Pancreas (tissue), 10 donors: ENCODE data around the gene RPN1. TPM values are rescaled to one million over a fixed set of nuclear protein-coding genes. Genes with fewer than 3 reads are reported as not detected.

Source experiments
- ATAC-seq, 4 donors: fragments of 200-7000 bp; cut with Tn5 transposase; one replicate each; pipeline versions ENCODE4 v1.8.0 to v1.9.1; 2020; ENCODE audit warnings: mild to moderate bottlenecking in 4 of 4, moderate library complexity in 4 of 4
- DNase-seq, 6 donors: peaks; one replicate each; pipeline ENCODE4 v3.0.0-alpha.2; 2020
- FAIRE-seq: peaks from 2 replicates; lab custom pipeline; 2012; peaks lifted over from hg19 to GRCh38; lab: Jason Lieb, UNC
- H3K27ac ChIP-seq, 4 donors: fragments of 200-600 bp; sonication (generic); 1 replicate in 3 of 4; 2 replicates in 1 of 4; pipeline versions ENCODE4 v1.5.0 to v1.8.0; 2020
- H3K27me3 ChIP-seq, 4 donors: fragments of 200-600 bp; one replicate each; pipeline ENCODE4 v1.8.0; 2021
- H3K36me3 ChIP-seq, 3 donors: fragments of 200-600 bp; sonication (generic) in 1 of 3; one replicate each; pipeline versions ENCODE4 v1.5.0 to v1.8.0; 2020 to 2021
- H3K4me1 ChIP-seq, 3 donors: fragments of 200-600 bp; one replicate each; pipeline ENCODE4 v1.8.0; 2021
- H3K4me3 ChIP-seq, 4 donors: fragments of 200-600 bp; sonication (generic) in 2 of 4; one replicate each; pipeline versions ENCODE4 v1.5.0 to v1.8.0; 2020 to 2021
- H3K9me3 ChIP-seq, 4 donors: fragments of 200-600 bp; one replicate each; pipeline ENCODE4 v1.8.0; 2021
- CTCF ChIP-seq, 4 donors: fragments of 200-600 bp; sonication (generic) in 3 of 4; IDR thresholded peaks; one replicate each; pipeline versions ENCODE4 v1.5.0 to v1.8.0; 2021; ENCODE audit warnings: antibody characterized with exemption in 4 of 4
- WGBS, 2 donors: extraction: QIAGEN DNeasy Blood & Tissue Kit; methylation state at CpG; one replicate each; pipeline ENCODE4 v1.1.7; 2013; 5-methylcytosine and 5-hydroxymethylcytosine counted together
- intact Hi-C, 3 donors: fragments of 100-400 bp; cut with DNase I; formaldehyde crosslinking; loops; one replicate each; pipeline versions ENCODE4 v1.11.1 to v1.14.2; 2022
- polyA plus RNA-seq, 2 donors: library from polyadenylated mRNA; stranded (reverse); fragments of 200-250 nt; gene quantifications; one replicate each; pipeline ENCODE4 v1.2.3, GENCODE V29; 2013
- total RNA-seq, 6 donors: library from RNA; stranded (reverse); fragmentation: NEBNext Ultra II Directional in 4 of 6; extraction: Animal tissue kit (Norgen Biotek cat#: 25700) in 4 of 6; gene quantifications; one replicate each; pipeline versions ENCODE4 v1.2.1 to v1.2.4, GENCODE V29; 2021 to 2023
- donor health status: healthy with polysubstance abuse.
- donor health status: DM: no; HTN: no; CAD: no; lungs with moderate emphysema.
- donor health status: DM: no; HTN: no; CAD: no.
- donor health status: control.
- donor health status: control.
- donor health status: Bipolar disorder and iron deficiency.
- donor health status: DM: yes; HTN: yes; CAD: no.
- donor health status: DM: no; HTN: no; CAD: no.
- donor health status: DM: no; HTN: no; CAD: no.
- donor health status: DM: yes; HTN: yes; CAD: no.

RPN1 gene
- total and polyA plus RNA-seq, 8 donors: 52.5 to 137 (median 84.8) TPM

- intact Hi-C loops: loop anchor here in 1 of 3 donors (10.0 kb wide), 1 partner anchor 106 kb away; no protein-coding TSS in a partner anchor
- WGBS, 2 donors: 86 to 93% methylated on average over 5 of the region's 5 CpGs
- no peak for ATAC-seq
- TF ChIP-seq CTCF (IDR thresholded peaks at IDR 0.05): no peak
- no peak for DNase-seq
- Histone ChIP-seq H3K4me1 (no peaks in the 10 kb centered on the region), H3K4me3 (no peak overlapping the region), H3K9me3 (no peaks in the 10 kb centered on the region), H3K27ac (no peak overlapping the region), H3K36me3 (no peaks in the 10 kb centered on the region), H3K27me3 (no peaks in the 10 kb centered on the region)
- FAIRE-seq: no peak
Observed at GRCh38 chr3:128689060-128689459, 38.4 kb upstream of the RPN1 start.

- H3K27me3 ChIP-seq: no peaks in the 10 kb centered on the region
- DNase-seq (no peak), FAIRE-seq (no peak), ATAC-seq (no peak)
- no peak for TF ChIP-seq CTCF (IDR thresholded peaks at IDR 0.05)
- H3K4me1 ChIP-seq: peaks cover 0 to 5% (median 3%) of the 10 kb centered on the region in 3 donors
- WGBS, 2 donors: 94 to 95% methylated on average over 8 of the region's 8 CpGs
- intact Hi-C loops: loop anchor here in 1 of 3 donors (10.0 kb wide), 1 partner anchor 108 kb away; no protein-coding TSS in a partner anchor
- H3K9me3 ChIP-seq: no peaks in the 10 kb centered on the region
- H3K27ac ChIP-seq: no peak overlapping the region
- H3K4me3 ChIP-seq: no peak overlapping the region
- no peaks in the 10 kb centered on the region for H3K36me3 ChIP-seq
Observed at GRCh38 chr3:128686465-128686864, 35.8 kb upstream of the RPN1 start.

- DNase-seq (no peak), FAIRE-seq (no peak), ATAC-seq (no peak)
- H3K4me1 ChIP-seq: peaks cover 0 to 5% (median 3%) of the 10 kb centered on the region in 3 donors
- H3K4me3 ChIP-seq: no peak overlapping the region
- no peak overlapping the region for H3K27ac ChIP-seq
- intact Hi-C loops: loop anchor here in 1 of 3 donors (10.0 kb wide), 1 partner anchor 110 kb away; no protein-coding TSS in a partner anchor
- H3K36me3 ChIP-seq: no peaks in the 10 kb centered on the region
- no peak for TF ChIP-seq CTCF (IDR thresholded peaks at IDR 0.05)
- 91 to 93% methylated on average over 11 of the region's 11 CpGs for WGBS, 2 donors
- H3K27me3 ChIP-seq: no peaks in the 10 kb centered on the region
- no peaks in the 10 kb centered on the region for H3K9me3 ChIP-seq
Observed at GRCh38 chr3:128684986-128685726, 34.5 kb upstream of the RPN1 start.

- ATAC-seq (no peak), FAIRE-seq (no peak), DNase-seq (no peak)
- H3K27me3 ChIP-seq: no peaks in the 10 kb centered on the region
- no peak overlapping the region for H3K4me3 ChIP-seq
- intact Hi-C loops: loop anchor here in 1 of 3 donors (10.0 kb wide), 1 partner anchor 111 kb away; no protein-coding TSS in a partner anchor
- H3K36me3 ChIP-seq: no peaks in the 10 kb centered on the region
- TF ChIP-seq CTCF (IDR thresholded peaks at IDR 0.05): no peak
- H3K27ac ChIP-seq: no peak overlapping the region
- peaks cover 0 to 5% (median 3%) of the 10 kb centered on the region in 3 donors for H3K4me1 ChIP-seq
- no peaks in the 10 kb centered on the region for H3K9me3 ChIP-seq
- 74 to 84% methylated on average over 3 of the region's 3 CpGs for WGBS, 2 donors
Observed at GRCh38 chr3:128683957-128684356, 33.3 kb upstream of the RPN1 start.
